SW480 (cell line): ENCODE data around the gene PGP.
A peak's percentile ranks its signal among the peaks of the same experiment; 100 is the strongest.
"Not testable (repeated sequence)": the region's sequence is repeated elsewhere in the genome, so short reads cannot be mapped to it uniquely, and the experiment has no call there.

Experiments used
- DNase-seq: peaks from one replicate; pipeline ENCODE4 v3.0.0-alpha.2; 2016; ENCODE audit warnings: low spot score

The PGP gene

GRCh38 chr16:2214719-2214968 is at the start of gene PGP:
TSS of gene PGP (minus strand) at chr16:2214840. CDS start at chr16:2214777, 63 bp downstream.
- DNase-seq: no peak

GRCh38 chr16:2263026-2263425 is 48.4 kb upstream of the PGP start:
- not testable (repeated sequence) for DNase-seq

GRCh38 chr16:2260250-2260649 is 45.6 kb upstream of the PGP start:
- no peak for DNase-seq

GRCh38 chr16:2258530-2258929 is 43.9 kb upstream of the PGP start:
- DNase-seq: not testable (repeated sequence)

- no peak for DNase-seq
These were observed 43.1 kb upstream of the PGP start for GRCh38 chr16:2257726-2258125.

- no peak for DNase-seq
These were observed 42.0 kb upstream of the PGP start for GRCh38 chr16:2256531-2257140.

GRCh38 chr16:2253293-2253692 is 38.7 kb upstream of the PGP start:
- no peak for DNase-seq

GRCh38 chr16:2252806-2253148 is 38.1 kb upstream of the PGP start:
- no peak for DNase-seq

GRCh38 chr16:2251296-2252111 is 36.9 kb upstream of the PGP start, which contains the start of gene ECI1:
TSS of gene ECI1 (minus strand) at chr16:2251587. CDS start at chr16:2251566, 21 bp downstream.
- peak; percentile 91 for DNase-seq

GRCh38 chr16:2250652-2251295 is 36.1 kb upstream of the PGP start:
- DNase-seq: no peak

- no peak for DNase-seq
These were observed 31.8 kb upstream of the PGP start for GRCh38 chr16:2246301-2246885.

GRCh38 chr16:2244926-2245795 is 30.5 kb upstream of the PGP start:
- no peak for DNase-seq

GRCh38 chr16:2244301-2244700 is 29.7 kb upstream of the PGP start:
- no peak for DNase-seq

GRCh38 chr16:2243781-2244180 is 29.1 kb upstream of the PGP start:
- no peak for DNase-seq

GRCh38 chr16:2243031-2243528 is 28.4 kb upstream of the PGP start:
- no peak for DNase-seq

- peak; percentile 59 for DNase-seq
These were observed 28.0 kb upstream of the PGP start for GRCh38 chr16:2242598-2242997.

- not testable (repeated sequence) for DNase-seq
These were observed 25.7 kb upstream of the PGP start for GRCh38 chr16:2240331-2240730.

- no peak for DNase-seq
These were observed 24.4 kb upstream of the PGP start for GRCh38 chr16:2238838-2239675.

GRCh38 chr16:2238150-2238837 is 23.7 kb upstream of the PGP start:
- DNase-seq: no peak

- DNase-seq: no peak
These were observed 23.0 kb upstream of the PGP start for GRCh38 chr16:2237493-2238149.
